Astrocyte of the spinal cord (primary cell): ENCODE data around the gene PRKCA.

Source experiments
- DNase-seq: peaks from one replicate; pipeline ENCODE4 v3.0.0; 2011; ENCODE audit warnings: low read depth, low spot score
- H3K4me3 ChIP-seq: 2 replicates; pipeline ENCODE4 v1.5.1; 2011; ENCODE audit warnings: low read depth, mild to moderate bottlenecking, low read length, moderate library complexity
- in situ Hi-C: cut with HindIII; loops from 2 replicates; pipeline ENCODE4 v1.10.0; 2017; ENCODE audit warnings: low sequenced_read_pairs
- TF ChIP-seq, protein P1 (sequence below): IDR thresholded peaks from 2 replicates; pipeline ENCODE4 v1.5.1; 2012; ENCODE audit warnings: low read depth, mild to moderate bottlenecking, low read length, inconsistent platforms

Gene PRKCA

DNA sequence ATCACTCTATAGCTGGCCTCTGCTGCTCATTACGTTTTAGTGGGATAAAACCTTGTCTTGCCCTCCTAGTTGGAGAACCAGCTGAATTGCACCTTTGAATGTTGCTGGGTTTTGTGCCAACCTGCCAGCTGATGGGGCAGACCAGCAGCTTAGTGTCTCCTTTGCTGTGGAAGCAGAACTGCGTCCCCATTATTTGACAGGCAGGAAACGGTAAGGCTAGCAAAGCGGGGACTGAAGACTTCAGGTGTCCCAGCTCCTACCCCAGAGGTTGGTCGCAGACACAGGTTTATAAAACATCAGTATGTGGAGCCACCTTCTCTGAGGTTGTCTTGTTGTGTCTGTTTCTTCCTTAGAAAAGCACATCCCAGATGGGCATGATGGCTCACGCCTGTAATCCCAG, 158.1 kb downstream of the PRKCA start:
- H3K4me3 ChIP-seq = no peak overlapping the region
- in situ Hi-C loops = no loop called here
- TF ChIP-seq, protein P1, sequence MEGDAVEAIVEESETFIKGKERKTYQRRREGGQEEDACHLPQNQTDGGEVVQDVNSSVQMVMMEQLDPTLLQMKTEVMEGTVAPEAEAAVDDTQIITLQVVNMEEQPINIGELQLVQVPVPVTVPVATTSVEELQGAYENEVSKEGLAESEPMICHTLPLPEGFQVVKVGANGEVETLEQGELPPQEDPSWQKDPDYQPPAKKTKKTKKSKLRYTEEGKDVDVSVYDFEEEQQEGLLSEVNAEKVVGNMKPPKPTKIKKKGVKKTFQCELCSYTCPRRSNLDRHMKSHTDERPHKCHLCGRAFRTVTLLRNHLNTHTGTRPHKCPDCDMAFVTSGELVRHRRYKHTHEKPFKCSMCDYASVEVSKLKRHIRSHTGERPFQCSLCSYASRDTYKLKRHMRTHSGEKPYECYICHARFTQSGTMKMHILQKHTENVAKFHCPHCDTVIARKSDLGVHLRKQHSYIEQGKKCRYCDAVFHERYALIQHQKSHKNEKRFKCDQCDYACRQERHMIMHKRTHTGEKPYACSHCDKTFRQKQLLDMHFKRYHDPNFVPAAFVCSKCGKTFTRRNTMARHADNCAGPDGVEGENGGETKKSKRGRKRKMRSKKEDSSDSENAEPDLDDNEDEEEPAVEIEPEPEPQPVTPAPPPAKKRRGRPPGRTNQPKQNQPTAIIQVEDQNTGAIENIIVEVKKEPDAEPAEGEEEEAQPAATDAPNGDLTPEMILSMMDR = no peak
- DNase-seq = no peak

DNA sequence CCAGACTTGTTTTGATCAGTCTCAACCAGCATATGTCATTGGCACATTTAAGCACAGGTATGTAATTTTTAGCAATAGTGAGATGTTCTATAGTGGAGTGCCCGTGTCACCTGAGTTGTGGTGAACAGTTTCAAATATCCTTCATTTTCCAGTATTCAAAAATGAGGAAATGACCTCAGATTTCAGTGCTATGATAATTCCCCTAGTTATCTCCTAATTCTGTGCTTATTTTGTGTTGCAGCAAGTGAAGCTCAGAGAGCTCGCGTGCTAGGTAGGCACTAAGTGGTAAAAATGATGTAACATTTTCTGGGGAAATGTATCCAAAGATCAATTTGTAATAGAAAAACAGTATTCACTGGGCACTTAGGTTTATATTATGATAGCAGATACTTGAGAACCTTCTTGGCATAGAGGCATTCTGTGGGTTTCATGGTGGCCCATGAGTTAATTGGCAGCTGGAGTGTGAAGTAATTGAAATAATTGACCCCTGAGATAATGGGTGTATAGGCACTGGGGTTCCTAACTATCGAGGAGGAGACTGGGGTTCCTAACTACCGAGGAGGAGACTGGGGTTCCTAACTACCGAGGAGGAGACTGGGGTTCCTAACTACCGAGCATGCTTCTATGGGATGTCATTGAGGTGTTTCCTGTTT, 159.1 kb downstream of the PRKCA start:
- H3K4me3 ChIP-seq = no peak overlapping the region
- TF ChIP-seq, protein P1 = no peak
- no peak for DNase-seq
- in situ Hi-C loops = no loop called here

- in situ Hi-C loops = no loop called here
- TF ChIP-seq, protein P1 = no peak
- DNase-seq = no peak
- H3K4me3 ChIP-seq = no peak overlapping the region
Measured at GRCh38 chr17:66462010-66462409, 159.6 kb downstream of the PRKCA start.

DNA sequence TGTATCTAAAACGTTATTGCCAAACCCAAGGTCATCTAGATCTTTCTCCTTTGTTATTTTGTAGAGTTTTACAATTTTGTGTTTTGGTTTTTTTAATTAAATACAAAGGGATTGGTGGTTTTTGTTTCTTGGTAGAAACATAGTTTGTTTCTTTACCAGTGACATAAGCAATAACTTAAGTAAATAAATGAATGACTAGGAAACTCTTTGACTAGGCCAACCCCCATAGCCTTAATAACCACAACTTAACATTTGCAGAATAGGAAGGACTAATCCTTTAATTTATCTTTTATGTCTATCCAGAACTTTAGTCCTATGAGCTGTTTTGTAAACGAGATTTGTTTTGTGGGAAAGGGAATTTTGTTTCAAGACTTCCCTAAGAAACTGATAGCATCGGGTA, 162.5 kb downstream of the PRKCA start:
- H3K4me3 ChIP-seq = no peak overlapping the region
- TF ChIP-seq, protein P1 = no peak
- DNase-seq = no peak
- in situ Hi-C loops = no loop called here

DNA sequence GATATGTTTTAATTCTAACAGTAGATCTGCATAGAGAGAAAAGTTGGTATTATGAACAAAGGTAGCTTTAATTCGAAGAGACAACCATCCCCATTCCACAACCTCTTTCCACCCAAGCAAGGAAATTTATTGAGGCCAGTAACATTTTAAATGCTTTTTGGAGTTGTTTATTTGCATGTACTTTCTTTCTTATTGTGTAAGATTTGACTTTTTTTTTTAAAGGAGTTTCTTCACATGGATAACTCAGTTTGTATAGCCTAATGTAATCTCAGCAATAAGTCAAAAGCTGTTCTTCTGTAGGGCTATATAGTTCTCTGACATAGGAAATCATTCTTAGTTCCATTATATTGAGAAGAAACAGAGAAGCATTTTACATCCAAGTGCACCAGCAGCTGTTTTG, 163.3 kb downstream of the PRKCA start:
- DNase-seq = no peak
- in situ Hi-C loops = no loop called here
- TF ChIP-seq, protein P1 = no peak
- no peak overlapping the region for H3K4me3 ChIP-seq

DNA sequence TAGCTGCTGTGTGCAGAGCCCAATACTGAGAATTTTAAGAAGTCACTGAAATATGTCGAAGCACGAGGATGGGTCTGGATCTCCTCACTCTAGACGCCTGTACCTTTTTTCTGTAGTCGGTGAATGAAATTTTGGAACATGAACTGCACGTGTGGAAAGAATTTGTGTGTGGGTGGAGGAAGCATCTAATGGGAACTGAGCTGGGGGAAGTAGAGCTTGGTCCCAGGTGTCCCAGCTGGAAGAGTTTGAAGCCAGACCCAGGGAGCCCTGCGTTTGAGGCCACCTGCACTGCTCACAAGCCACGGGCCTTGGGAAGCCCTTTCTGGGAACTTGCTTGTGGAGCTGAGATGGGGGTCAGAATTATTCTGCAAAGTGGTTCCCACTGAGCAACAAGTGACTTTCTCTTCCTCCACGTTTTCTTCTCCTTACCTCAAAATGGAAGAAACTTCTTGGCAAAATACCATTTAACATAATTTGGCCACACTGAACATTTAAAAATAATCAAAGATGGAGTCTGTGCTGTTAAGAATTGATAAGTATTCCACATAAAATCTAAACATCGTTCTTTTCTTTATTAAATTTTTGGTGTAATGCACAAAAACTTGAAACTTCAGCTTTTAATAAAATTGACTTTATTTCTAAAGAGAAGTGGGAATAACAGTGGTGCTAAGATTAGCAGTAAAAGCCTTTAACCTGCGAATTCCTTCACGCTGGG, 163.8 kb downstream of the PRKCA start:
- DNase-seq = no peak
- in situ Hi-C loops = no loop called here
- TF ChIP-seq, protein P1 = no peak
- no peak overlapping the region for H3K4me3 ChIP-seq
